GM18502 (cell line): ENCODE measurements around the gene NARF.
"Not testable (repeated sequence)": the region's sequence is repeated elsewhere in the genome, so short reads cannot be mapped to it uniquely, and the experiment has no call there.

Experiments used
- ATAC-seq: cut with Tn5 transposase; IDR thresholded peaks from one replicate; pipeline ENCODE4 v1.9.1; 2021; ENCODE audit warnings: mild to moderate bottlenecking; ENCODE audit not compliant: unreplicated experiment, poor library complexity

Gene NARF

GRCh38 chr17:82495844-82496528, 37.4 kb downstream of the NARF start:
- ATAC-seq: no peak

DNA sequence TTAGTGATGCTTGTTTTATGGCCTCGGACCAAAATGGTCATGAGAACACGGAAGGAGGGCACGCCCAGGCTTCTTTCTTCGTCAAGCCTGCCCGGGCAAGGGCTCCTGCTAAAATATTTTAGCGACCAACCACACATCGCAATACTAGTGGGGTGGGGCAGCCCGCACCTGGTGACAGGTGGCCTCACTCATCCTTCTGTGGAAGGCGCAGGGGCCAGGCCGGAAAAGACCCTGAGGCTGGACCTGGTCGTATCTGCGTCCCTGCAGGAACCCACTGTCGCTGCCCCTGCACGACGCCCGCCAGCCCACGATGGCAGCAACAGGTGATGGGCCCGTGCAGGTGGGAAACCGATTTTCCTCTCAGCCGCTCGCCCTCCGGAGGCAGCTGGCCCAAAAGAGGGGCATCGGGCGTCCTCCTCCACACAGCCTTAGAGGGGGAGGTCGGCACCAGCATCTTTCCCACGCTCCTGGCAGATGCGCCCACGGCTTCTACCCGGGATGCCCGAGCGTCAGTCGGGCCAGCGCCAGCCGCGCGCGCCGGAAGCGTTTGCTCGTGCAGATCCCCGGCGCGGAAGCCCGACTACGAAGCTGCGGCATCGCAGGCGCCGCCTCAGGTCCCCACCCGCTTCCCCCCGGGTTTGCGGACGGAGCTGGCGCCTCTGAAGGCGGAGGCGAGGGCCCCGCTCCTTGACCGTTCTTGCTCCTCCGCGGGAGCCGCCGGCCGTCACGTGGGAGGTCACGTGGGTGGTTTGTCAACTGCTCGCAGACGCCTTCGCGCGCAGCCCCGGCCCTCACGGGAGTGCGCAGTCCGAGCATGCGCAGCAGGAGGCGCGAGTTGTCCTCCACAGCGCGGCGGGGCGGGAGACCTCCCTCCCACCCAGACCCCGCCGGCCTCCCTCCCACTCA, 38.2 kb downstream of the NARF start:
- peak; percentile 62 for ATAC-seq

DNA sequence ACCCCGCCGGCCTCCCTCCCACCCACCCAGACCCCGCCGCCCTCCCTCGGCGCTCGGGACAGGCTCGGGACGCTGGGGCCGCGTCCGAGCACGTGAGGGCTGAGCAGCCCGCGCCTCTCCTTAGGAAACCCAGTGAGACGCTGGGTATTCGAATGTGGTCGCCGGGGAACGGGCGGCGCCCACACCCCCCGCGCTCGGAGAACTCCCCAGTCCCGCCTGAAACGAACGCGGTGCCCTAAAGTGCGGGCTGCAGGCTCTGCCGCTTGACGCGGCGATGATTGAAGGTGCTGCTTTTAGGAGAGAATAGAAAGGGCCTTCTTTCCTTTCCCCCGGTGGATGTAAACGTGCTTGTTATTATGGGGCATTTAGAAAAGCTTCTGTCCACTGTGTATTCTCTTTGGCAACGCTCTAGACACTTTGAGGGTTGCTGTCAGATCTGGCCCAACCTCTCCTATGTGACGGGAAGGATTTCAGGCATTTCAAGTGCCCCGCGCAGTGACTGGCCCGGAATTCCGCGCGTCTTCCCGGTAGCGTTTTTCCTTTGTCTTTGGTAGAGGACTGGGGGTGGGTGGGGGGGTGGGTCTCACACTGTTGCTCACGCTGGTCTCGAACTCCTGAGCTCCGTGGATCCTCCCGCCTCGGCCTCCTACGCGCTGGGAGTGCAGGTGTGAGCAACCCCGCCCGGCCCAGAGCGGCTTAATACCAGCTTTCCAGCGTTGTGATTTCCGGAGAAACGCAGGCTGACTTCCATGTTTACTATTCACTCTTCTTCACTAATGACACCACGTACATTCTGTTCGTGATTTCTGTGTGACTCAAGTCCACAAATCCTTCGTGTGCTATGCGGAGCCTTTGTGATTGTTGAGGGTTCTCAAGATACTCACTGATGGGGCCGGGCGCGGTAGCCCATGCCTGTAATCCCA, 39.2 kb downstream of the NARF start:
- ATAC-seq: peak; percentile 16

DNA sequence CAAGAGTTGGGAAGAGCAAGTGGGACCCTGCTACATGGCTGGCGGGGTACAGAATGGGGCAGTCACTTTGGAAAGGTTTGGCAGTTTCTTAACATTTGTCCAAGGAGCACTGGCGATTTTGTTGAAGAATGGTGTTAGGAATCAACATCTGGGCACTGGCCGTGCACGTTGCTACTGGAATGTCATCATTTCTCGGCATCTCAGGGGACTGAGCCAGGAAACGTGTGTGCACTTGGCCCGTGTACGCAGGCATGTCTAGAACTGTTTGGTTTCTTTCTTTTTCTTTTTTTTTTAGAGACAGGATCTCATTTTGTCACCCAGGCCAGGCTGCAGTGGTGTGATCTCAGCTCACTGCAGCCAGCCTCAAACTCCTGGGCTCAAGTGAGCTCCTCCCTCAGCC, 43.7 kb downstream of the NARF start:
- no peak for ATAC-seq

- ATAC-seq: no peak
These were observed 44.7 kb downstream of the NARF start for GRCh38 chr17:82503094-82503727.

DNA sequence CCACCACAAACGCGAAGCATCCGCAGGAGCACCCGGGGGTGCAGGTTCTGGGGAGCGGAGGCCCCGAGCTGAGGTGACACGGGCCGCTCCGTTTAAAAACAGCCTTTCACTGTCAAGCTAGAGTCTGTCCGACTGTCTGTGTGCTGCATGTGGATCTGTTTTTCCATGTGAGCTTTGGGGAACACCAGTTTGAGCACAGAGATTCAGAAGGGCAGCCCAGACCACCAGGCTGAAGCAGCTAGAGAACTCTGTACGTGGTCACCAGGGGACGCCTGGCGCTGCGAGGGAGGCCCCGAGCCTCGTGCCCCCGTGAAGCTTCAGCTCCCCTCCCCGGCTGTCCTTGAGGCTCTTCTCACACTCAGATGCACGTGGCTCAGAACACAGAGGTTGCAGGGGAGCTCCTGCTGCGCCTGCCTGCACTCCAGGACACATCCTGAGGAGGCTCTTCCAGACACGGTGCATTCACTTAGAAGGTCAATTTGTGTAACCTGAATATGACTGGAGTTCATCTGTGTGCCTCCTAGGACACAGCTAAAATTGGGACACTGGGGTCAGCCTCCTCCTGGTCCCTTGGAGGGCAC, 45.3 kb downstream of the NARF start:
- ATAC-seq: no peak

DNA sequence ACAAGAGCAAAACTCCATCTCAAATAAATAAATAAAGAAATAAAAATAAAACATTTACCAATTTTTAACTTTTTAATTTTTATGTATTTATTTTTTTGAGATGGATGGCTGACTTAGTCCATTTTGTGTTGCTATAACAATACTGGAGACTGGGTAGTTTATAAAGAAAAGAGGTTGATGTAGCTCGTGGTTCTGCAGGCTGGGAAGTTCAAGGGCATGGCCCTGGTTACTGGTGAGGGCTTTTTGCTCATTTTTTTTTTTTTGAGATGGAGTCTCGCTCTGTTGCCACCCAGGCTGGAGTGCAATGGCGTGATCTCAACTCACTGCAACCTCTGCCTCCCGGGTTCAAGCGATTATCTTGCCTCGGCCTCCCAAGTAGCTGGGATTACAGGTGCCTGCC, 46.8 kb downstream of the NARF start:
- no peak for ATAC-seq

DNA sequence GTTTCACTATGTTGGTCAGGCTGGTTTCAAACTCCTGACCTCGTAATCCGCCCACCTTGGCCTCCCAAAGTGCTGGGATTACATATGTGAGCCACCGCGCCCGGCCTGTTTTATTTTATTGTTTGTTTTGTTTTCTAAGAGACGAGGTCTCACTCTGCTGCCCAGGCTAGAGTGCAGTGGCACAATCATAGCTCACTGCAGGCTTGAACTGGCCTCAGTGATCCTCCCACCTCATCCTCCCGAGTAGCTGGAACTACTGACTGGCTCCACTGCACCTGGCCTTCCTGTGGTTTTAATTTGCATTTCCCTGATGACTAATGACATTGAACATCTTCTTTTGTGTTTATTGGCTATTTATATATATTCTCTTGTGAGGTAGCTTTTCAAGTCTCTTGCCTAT, 47.9 kb downstream of the NARF start:
- ATAC-seq: peak; percentile 84

- ATAC-seq: no peak
These were observed 49.2 kb downstream of the NARF start for GRCh38 chr17:82507631-82508175.

DNA sequence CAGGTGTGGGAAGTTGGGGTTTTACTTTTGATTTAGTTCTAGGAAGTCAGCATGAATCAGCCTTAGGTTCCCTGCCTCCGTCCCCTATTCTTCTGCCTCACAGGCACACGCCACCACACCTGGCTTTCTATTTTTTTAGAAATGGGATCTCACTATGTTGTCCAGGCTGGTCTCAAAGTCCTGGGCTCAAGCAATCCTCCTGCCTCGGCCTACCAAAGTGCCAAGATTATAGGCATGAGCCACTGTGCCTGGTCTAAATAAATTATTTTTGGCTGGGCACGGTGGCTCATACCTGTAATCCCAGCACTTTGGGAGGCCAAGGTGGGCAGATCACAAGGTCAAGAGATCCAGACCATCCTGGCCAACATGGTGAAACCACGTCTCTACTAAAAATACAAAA, 53.1 kb downstream of the NARF start:
- not testable (repeated sequence) for ATAC-seq

GRCh38 chr17:82513864-82514263, 55.3 kb downstream of the NARF start:
- not testable (repeated sequence) for ATAC-seq

DNA sequence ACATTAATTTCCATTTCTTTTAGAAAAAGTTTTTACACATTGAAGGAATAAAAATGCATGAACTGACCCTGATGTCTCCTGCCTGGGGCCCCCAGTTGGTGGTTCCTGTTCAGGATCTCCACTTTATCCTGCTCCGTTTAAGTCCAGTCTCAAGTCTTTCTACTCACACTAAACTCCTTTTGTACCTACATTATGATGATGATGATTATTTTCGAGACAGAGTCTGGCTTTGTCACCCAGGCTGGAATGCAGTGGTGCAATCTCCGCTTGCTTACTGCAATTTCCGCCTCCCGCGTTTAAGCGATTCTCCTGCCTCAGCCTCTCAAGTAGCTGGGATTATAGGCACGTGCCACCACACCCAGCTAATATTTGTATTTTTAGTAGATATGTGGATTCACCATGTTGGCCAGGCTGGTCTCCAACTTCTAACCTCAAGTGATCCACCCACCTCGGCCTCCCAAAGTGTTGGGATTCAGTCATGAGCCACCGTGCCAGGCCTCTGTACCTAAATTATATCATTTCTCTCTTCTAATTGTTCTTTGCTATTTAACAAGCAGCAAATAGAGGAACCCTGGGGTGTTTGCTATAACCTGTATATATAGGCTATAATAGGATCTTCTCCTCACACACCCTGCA, 58.8 kb downstream of the NARF start:
- no peak for ATAC-seq

DNA sequence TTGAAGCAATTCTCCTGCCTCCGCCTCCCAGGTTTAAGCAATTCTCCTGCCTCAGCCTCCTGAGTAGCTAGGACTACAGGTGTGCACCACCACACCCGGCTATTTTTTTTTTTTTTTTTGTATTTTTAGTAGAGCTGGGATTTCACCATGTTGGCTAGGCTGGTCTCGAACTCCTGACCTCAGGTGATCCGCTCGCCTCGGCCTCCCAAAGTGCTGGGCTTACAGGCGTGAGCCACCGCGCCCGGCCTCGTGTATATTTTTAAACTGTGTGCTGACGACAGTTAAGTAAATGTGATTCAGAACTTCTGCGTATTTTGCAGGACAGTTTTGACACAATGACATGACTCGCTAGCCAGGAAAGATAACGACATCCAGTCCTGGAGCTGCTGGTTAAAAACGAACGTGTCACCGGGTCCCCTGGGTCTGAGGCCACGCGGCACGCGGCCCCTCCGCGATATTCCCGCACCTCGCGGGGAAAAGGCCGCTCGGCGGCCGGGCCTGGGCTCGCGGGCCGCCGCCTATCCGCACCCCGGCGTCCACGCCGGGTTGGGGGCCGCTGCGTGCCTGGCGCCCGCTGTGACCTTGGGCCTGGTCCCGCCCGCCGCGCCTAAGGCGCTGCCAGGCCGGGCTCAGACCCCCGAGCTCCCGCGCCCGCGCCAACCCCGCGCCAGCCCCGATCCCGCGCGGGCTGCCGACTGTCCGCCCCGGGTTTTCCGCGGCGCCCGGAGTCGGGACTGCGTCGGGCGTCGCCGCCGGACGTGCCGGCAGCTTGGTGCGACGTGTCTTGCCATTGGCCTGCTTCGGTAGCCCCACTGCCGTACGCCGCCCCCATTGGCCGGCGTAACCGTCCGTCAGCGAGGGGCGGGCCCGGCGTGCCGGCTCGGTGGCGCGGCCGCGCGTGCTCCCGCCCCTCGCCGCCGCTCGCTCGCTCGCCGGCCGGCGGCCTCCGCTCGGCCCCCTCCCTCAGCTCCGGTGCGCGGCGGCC, 60.6 kb downstream of the NARF start, which contains the start of gene FOXK2:
FOXK2 (plus strand) TSS at position 907 of the 985 bp plus-strand sequence. CDS start 157 bp downstream, outside the sequence.
- ATAC-seq: peak; percentile 94

GRCh38 chr17:82519971-82520903, 61.7 kb downstream of the NARF start:
- peak; percentile 12 for ATAC-seq

DNA sequence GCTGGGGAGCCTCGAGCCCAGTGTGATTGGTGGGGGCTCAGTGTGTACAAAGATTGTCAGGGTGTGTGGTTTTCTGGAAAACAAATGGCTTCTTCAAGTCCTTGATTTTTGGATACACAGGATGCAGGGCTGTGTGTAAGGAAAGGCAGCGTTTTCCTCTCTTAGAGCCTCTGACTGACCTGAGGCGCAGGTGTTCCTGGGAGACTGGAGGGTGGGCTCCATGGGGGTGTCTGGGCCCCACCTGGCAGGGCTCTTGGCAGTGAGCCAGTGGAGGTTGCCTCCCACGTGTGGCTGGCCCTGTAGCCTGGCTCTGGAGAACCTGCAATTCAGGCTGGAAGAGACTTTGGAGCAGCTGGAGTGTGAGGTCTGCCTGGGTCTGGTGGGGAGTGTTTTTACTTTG, 66.0 kb downstream of the NARF start:
- no peak for ATAC-seq

DNA sequence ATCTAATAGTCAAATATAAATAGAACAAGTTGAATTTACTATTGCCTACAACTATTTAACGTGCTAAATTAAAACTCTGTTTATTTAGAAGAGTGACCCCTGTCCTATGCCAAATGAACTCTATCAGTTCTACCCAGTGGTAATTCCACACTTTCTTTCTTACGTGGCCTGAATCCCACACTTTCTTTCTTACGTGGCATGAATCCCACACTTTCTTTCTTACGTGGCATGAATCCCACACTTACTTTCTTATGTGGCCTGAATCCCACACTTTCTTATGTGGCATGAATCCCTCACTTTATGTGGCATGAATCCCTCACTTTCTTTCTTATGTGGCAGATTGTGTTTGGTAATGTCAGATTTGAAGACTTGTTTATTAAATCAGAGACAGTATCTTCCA, 67.2 kb downstream of the NARF start:
- no peak for ATAC-seq

DNA sequence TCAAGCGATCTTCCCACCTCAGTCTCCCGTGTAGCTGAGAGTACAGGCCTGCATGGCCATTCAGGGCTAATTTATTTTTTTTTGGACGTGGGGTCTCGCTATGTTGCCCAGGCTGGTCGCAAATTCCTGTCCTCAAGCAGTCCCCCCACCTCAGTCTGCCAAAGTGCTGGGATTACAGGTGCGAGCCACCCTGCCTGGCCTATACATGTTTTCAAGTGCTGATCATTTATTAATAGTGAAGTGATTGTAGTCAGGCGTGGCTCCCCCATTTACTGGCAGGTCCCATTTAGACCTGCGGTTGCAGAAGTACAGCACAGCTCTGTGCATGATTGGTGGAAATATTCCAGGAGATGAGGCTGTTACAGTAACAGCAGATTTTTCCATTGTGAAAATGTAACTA, 69.4 kb downstream of the NARF start:
- ATAC-seq: no peak
